Memory B cell (primary cell): ENCODE results near the gene COX18.
A peak's percentile ranks its signal among the peaks of the same experiment; 100 is the strongest.

ENCODE experiments used
- ATAC-seq: fragments of 150-1000 bp; cut with Tn5 transposase; 2 replicates; pipeline ENCODE4 v1.10.0; 2021; ENCODE audit warnings: low read depth, mild to moderate bottlenecking, moderate library complexity
- DNase-seq, 2 donors: peaks; one replicate each; pipeline ENCODE4 v3.0.0; 2022; ENCODE audit warnings: low spot score in 2 of 2
- H3K27ac Mint-ChIP-seq: one replicate; pipeline ENCODE4 v1.8.0; 2022; ENCODE audit warnings: mild to moderate bottlenecking, moderate library complexity, mixed read lengths
- H3K27me3 Mint-ChIP-seq: one replicate; pipeline ENCODE4 v1.8.0; 2022; ENCODE audit warnings: mixed read lengths
- H3K36me3 Mint-ChIP-seq: one replicate; pipeline ENCODE4 v1.8.0; 2022; ENCODE audit warnings: mild to moderate bottlenecking, mixed read lengths
- H3K4me1 Mint-ChIP-seq: one replicate; pipeline ENCODE4 v1.8.0; 2022; ENCODE audit warnings: mixed read lengths
- H3K4me3 Mint-ChIP-seq: one replicate; pipeline ENCODE4 v1.8.0; 2022; ENCODE audit warnings: mild to moderate bottlenecking, moderate library complexity, mixed read lengths
- H3K9me3 Mint-ChIP-seq: one replicate; pipeline ENCODE4 v1.8.0; 2022; ENCODE audit warnings: mixed read lengths

The COX18 gene

GRCh38 chr4:73068491-73069337 lies 802 bp downstream of the COX18 start:
- H3K27me3 Mint-ChIP-seq, result no peaks in the 10 kb centered on the region
- no peaks in the 10 kb centered on the region for H3K9me3 Mint-ChIP-seq
- H3K27ac Mint-ChIP-seq, result peak overlapping the region; percentile 100
- DNase-seq (peak in 1 of 2 donors; percentile 20), ATAC-seq (no peak)
- peaks cover 22% of the 10 kb centered on the region for H3K4me1 Mint-ChIP-seq
- peaks cover 13% of the 10 kb centered on the region for H3K36me3 Mint-ChIP-seq
- H3K4me3 Mint-ChIP-seq, result peak overlapping the region; percentile 81

- Mint-ChIP-seq H3K27ac (peak overlapping the region; percentile 100), H3K4me3 (peak overlapping the region; percentile 81), H3K36me3 (peaks cover 13% of the 10 kb centered on the region), H3K27me3 (no peaks in the 10 kb centered on the region), H3K4me1 (peaks cover 22% of the 10 kb centered on the region), H3K9me3 (no peaks in the 10 kb centered on the region)
- ATAC-seq, result no peak
- DNase-seq, result no peak
Observed at GRCh38 chr4:73067971-73068394, 1.5 kb downstream of the COX18 start.

- H3K4me1 Mint-ChIP-seq, result peaks cover 22% of the 10 kb centered on the region
- no peak for ATAC-seq
Observed at GRCh38 chr4:73066928-73067327, 2.6 kb downstream of the COX18 start.

GRCh38 chr4:73066445-73066844 lies 3.1 kb downstream of the COX18 start:
- H3K27ac Mint-ChIP-seq, result peak overlapping the region; percentile 15
- H3K9me3 Mint-ChIP-seq, result no peaks in the 10 kb centered on the region
- no peaks in the 10 kb centered on the region for H3K27me3 Mint-ChIP-seq
- H3K4me3 Mint-ChIP-seq, result no peak overlapping the region
- DNase-seq (no peak), ATAC-seq (no peak)
- peaks cover 16% of the 10 kb centered on the region for H3K36me3 Mint-ChIP-seq
- peaks cover 22% of the 10 kb centered on the region for H3K4me1 Mint-ChIP-seq

More at GRCh38 chr4:73066928-73067327, 2.6 kb downstream of the COX18 start:
- H3K9me3 Mint-ChIP-seq, result no peaks in the 10 kb centered on the region
- no peaks in the 10 kb centered on the region for H3K27me3 Mint-ChIP-seq
- no peak for DNase-seq
- H3K36me3 Mint-ChIP-seq, result peaks cover 16% of the 10 kb centered on the region
- no peak overlapping the region for H3K4me3 Mint-ChIP-seq
- H3K27ac Mint-ChIP-seq, result peak overlapping the region; percentile 89

DNA sequence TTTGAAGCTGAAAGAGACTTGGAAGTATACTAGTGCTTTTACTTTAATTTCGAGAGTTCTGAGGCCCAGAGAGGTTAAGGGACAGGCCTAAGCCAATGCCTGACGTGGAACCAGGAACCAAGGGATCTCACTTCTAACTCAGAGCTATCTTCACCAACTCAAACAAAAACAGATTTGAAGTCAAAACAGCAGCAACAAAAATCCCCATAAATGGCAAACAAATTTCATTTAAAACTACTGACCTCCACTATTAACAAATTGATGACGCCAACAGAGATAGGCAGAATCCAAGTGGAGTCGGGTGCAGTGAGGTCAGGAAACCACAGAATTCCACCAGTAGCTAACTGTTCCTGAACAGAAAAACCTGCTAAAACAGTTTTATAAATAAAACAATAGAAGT lies 5.0 kb downstream of the COX18 start:
- H3K4me1 Mint-ChIP-seq, result peaks cover 19% of the 10 kb centered on the region
- DNase-seq (no peak), ATAC-seq (no peak)
- no peak overlapping the region for H3K27ac Mint-ChIP-seq
- no peaks in the 10 kb centered on the region for H3K27me3 Mint-ChIP-seq
- H3K9me3 Mint-ChIP-seq, result no peaks in the 10 kb centered on the region
- H3K4me3 Mint-ChIP-seq, result no peak overlapping the region
- H3K36me3 Mint-ChIP-seq, result peaks cover 22% of the 10 kb centered on the region

- H3K27ac Mint-ChIP-seq, result no peak overlapping the region
- ATAC-seq (no peak), DNase-seq (no peak)
- peaks cover 33% of the 10 kb centered on the region for H3K36me3 Mint-ChIP-seq
- H3K4me3 Mint-ChIP-seq, result no peak overlapping the region
- H3K4me1 Mint-ChIP-seq, result no peaks in the 10 kb centered on the region
- no peaks in the 10 kb centered on the region for H3K27me3 Mint-ChIP-seq
- no peaks in the 10 kb centered on the region for H3K9me3 Mint-ChIP-seq
Observed at GRCh38 chr4:73055241-73055897, 14.1 kb downstream of the COX18 start.

- Mint-ChIP-seq H3K27ac (no peak overlapping the region), H3K4me1 (no peaks in the 10 kb centered on the region), H3K4me3 (no peak overlapping the region), H3K9me3 (no peaks in the 10 kb centered on the region), H3K36me3 (peaks cover 27% of the 10 kb centered on the region), H3K27me3 (no peaks in the 10 kb centered on the region)
- no peak for ATAC-seq
- no peak for DNase-seq
Observed at GRCh38 chr4:73053974-73054480, 15.5 kb downstream of the COX18 start.

- ATAC-seq (no peak), DNase-seq (no peak)
- no peaks in the 10 kb centered on the region for H3K9me3 Mint-ChIP-seq
- peaks cover 20% of the 10 kb centered on the region for H3K36me3 Mint-ChIP-seq
- no peak overlapping the region for H3K4me3 Mint-ChIP-seq
- no peaks in the 10 kb centered on the region for H3K27me3 Mint-ChIP-seq
- H3K4me1 Mint-ChIP-seq, result no peaks in the 10 kb centered on the region
- H3K27ac Mint-ChIP-seq, result no peak overlapping the region
Observed at GRCh38 chr4:73053076-73053475, 16.4 kb downstream of the COX18 start.

DNA sequence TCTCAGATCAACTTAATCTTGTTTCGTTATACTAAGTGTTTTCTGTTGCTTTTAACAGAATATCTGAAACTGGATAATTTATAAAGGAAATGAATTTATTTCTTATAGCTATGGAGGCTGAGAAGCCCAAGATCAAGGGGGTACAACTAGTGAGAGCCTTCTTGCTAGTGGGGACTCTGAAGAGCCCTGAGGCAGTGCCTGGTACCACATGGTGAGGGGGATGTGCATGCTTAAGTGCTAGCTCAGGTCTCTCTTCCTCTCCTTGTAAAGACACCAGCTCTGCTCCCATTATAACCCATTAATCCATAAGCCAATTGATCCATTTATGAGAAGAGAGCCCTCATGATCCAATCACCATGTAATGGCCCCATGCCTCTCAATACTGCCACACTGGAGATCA lies 17.9 kb downstream of the COX18 start:
- Mint-ChIP-seq H3K27me3 (no peaks in the 10 kb centered on the region), H3K4me3 (no peak overlapping the region), H3K4me1 (no peaks in the 10 kb centered on the region), H3K9me3 (no peaks in the 10 kb centered on the region), H3K27ac (no peak overlapping the region), H3K36me3 (peaks cover 19% of the 10 kb centered on the region)
- ATAC-seq (no peak), DNase-seq (no peak)

DNA sequence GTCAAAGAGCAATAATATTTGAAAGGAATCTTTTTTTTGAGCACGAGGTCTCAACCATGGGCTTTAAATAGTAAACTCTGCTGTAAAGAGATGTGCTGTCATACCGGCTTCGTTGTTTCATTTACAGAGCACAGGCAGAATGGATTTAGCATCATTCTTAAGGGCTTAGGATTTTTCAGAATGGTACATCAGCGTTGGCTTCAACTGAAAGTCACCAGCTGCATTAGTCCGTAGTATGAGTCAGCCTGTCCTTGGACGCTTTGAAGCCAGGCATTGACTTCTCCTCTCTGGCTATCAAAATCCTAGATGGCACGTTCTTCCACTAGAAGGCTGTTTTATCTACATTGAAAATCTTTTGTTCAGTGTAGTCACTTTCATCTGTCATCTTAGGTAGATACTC lies 23.6 kb downstream of the COX18 start:
- H3K9me3 Mint-ChIP-seq, result peaks cover 4% of the 10 kb centered on the region
- H3K36me3 Mint-ChIP-seq, result peaks cover 1% of the 10 kb centered on the region
- no peak overlapping the region for H3K4me3 Mint-ChIP-seq
- H3K27me3 Mint-ChIP-seq, result peaks cover 4% of the 10 kb centered on the region
- no peak for ATAC-seq
- no peak overlapping the region for H3K27ac Mint-ChIP-seq
- no peaks in the 10 kb centered on the region for H3K4me1 Mint-ChIP-seq
- DNase-seq, result no peak

DNA sequence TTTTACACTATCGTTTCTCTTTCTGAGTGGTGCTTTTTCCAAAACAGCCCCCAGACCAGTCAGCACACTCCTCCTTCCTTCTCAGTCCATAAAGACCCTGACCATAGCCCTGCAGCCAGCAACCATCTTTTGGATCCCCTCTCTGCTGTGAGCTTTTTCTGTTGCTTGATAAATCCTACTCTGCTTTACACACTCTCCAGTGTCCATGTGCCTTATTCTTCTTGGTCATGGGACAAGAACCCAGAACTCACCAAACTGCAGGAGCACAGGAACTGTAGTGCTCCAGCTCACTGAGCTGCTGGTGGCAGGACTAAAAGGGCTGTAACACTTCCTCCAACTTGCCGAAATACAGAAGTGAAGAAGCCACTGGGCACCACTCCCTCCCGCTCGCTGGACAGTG lies 32.5 kb downstream of the COX18 start:
- H3K9me3 Mint-ChIP-seq, result peaks cover 12% of the 10 kb centered on the region
- peaks cover 3% of the 10 kb centered on the region for H3K4me1 Mint-ChIP-seq
- H3K27me3 Mint-ChIP-seq, result peaks cover 7% of the 10 kb centered on the region
- no peak overlapping the region for H3K4me3 Mint-ChIP-seq
- no peak for ATAC-seq
- H3K36me3 Mint-ChIP-seq, result peaks cover 7% of the 10 kb centered on the region
- no peak overlapping the region for H3K27ac Mint-ChIP-seq
- DNase-seq, result no peak

DNA sequence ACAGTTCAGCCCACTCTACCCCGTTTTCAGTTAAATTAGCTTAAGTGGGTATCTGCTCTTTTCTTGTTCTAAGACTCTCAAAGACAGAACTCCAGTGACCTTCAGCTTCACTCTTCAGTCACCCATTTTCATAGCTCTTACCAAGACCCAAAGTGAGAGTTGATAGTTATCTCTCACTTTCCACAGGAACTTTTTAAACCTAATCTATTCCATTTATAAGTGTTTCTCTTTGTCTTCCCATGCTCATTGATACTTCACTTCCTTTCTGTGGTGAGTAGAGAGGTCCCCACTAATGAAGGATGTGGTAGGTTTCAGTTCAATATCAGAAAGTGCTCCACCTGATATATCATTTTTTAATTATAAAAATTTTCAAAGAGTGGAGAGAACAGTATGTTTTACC lies 33.4 kb downstream of the COX18 start:
- H3K36me3 Mint-ChIP-seq, result peaks cover 7% of the 10 kb centered on the region
- peaks cover 11% of the 10 kb centered on the region for H3K9me3 Mint-ChIP-seq
- DNase-seq (no peak), ATAC-seq (no peak)
- peaks cover 3% of the 10 kb centered on the region for H3K4me1 Mint-ChIP-seq
- peaks cover 4% of the 10 kb centered on the region for H3K27me3 Mint-ChIP-seq
- no peak overlapping the region for H3K4me3 Mint-ChIP-seq
- no peak overlapping the region for H3K27ac Mint-ChIP-seq

- Mint-ChIP-seq H3K4me3 (no peak overlapping the region), H3K9me3 (peaks cover 10% of the 10 kb centered on the region), H3K27me3 (peaks cover 3% of the 10 kb centered on the region), H3K27ac (no peak overlapping the region), H3K36me3 (peaks cover 7% of the 10 kb centered on the region), H3K4me1 (peaks cover 3% of the 10 kb centered on the region)
- no peak for ATAC-seq
- DNase-seq, result no peak
Observed at GRCh38 chr4:73034896-73035295, 34.6 kb downstream of the COX18 start.

DNA sequence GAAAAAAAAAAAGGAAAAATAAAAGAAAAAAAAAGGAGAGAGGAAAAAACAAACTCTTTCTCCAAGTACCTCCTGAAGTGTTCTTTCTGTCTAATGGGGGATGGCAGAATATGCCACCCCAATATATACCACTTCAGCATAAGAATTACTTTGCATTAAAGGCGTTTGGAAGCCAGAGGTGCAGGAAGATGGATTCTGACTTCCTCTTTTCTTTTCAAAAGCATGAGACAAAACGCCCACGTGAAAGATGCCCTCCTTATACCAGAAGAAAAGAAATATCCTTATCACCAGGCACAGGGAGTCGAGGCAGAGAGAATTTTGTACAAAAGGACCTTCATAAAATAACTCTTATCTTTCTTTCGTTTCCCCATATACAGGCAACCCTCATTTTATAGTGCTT lies 40.9 kb downstream of the COX18 start:
- ATAC-seq (no peak), DNase-seq (no peak)
- peaks cover 7% of the 10 kb centered on the region for H3K4me1 Mint-ChIP-seq
- H3K36me3 Mint-ChIP-seq, result peaks cover 3% of the 10 kb centered on the region
- H3K27me3 Mint-ChIP-seq, result no peaks in the 10 kb centered on the region
- H3K4me3 Mint-ChIP-seq, result no peak overlapping the region
- H3K27ac Mint-ChIP-seq, result no peak overlapping the region
- H3K9me3 Mint-ChIP-seq, result no peaks in the 10 kb centered on the region
